Hematopoietic multipotent progenitor cell treated with erythropoietin and hydrocortisone succinate and interleukin-3 and kit ligand, for 4 days (in vitro differentiated cells): ENCODE results near the gene APBB3.

ENCODE experiments used
- DNase-seq: peaks from one replicate; pipeline ENCODE4 v3.0.0-alpha.2; 2015

The APBB3 gene

GRCh38 chr5:140550147-140551079 lies 14.0 kb downstream of the APBB3 start:
- no peak for DNase-seq

DNA sequence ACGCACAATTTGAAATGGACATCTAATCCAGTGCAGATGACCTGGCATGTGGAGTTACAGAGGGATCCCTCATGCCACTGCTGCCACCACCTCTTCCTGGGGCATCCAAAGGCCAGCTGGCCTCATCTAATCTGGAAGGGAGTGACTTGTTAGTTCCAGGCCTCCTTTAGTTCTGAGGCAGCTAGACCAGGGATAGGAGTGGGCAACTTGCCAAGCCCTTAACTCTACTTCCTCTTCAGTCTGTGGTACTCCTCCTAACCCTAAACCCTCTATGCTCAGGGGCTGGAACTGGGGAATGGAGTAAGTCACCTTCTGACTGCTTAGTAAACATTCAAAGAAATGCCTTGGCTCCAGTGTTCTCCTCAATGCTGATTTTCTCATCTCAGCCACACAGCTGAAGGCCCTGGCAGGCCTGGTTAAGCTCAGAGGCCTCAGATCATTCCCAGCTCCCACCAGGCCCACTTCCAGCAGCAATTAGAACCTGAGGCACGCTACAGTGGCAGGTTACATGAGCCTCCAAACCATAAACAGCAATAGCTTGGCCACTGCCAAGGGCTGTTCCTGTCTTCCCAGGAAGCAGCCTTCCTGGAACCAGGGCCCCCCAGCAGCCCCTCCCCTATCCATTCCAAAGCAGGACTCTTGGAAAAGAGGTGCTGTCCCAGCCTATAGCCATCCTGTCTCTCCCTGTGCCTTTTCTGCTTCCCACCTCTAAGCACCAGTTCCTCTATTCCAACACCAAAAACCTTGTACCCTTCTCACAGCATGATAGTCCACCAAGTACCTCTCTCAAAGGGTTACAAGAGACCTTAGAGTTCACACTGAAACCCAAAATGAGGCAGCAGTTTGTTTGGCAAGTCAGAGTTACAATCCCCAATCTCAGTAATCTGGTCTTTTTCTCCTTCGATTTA lies 14.9 kb downstream of the APBB3 start:
- DNase-seq, result peak; percentile 87

DNA sequence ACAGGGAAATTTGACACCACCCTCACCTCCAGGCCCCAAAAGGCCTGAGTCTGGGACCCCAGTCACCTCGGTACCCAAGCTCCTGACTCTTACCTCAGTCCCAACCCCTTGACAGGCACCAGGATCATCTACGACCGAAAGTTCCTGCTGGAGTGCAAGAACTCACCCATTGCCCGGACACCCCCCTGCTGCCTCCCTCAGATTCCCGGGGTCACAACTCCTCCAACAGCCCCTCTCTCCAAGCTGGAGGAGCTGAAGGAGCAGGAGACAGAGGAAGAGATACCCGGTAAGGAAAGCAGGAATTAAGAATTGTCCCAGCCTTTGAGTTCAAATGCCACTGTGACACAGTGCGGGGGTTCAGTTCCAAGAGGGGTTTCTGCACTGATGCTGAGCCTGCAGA lies 15.6 kb downstream of the APBB3 start:
- no peak for DNase-seq

GRCh38 chr5:140548300-140548688 lies 16.1 kb downstream of the APBB3 start:
- no peak for DNase-seq

DNA sequence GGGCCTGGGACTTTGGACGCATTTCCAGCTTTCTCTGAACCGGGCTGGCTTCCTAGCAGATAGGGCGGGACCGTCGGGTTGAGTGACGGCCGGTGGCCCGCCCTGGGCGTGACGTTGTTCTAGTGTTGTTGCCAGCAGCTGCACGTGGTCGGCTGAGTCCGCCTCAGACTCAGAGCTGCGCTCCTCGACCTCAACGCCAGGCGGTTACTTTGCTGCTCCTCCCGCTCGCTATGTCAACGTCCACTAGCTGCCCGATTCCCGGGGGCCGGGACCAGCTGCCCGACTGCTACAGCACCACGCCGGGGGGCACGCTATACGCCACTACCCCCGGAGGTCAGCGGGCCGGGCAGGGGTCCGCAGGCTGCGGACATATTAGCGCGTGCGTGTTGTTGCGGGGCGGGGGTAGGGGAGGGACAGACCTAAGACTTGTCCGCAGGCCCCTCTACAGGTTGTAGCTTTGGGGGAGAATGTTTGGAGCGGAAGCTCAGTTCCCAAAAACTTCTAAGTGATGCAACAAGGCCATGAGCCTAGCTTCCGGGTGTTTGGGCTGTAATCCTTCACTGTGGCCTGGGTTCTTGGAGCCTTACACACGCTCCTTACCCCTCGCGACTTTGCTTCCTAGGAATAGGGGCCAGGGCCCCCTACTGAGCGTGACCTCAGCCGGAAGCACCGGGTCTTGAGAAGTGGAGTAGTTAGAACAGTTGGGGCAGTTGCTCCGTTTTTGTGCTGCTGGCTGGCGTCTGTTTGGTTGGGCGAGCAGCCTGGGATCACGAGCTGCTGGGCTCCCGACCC lies 16.7 kb downstream of the APBB3 start, which contains the start of gene EIF4EBP3:
Gene EIF4EBP3, plus strand, starts transcription at position 155 of the 792 bp plus-strand sequence. Its CDS starts 76 bp downstream, at position 231.
- DNase-seq, result peak; percentile 96

GRCh38 chr5:140546851-140547507 lies 17.4 kb downstream of the APBB3 start:
- DNase-seq, result no peak

DNA sequence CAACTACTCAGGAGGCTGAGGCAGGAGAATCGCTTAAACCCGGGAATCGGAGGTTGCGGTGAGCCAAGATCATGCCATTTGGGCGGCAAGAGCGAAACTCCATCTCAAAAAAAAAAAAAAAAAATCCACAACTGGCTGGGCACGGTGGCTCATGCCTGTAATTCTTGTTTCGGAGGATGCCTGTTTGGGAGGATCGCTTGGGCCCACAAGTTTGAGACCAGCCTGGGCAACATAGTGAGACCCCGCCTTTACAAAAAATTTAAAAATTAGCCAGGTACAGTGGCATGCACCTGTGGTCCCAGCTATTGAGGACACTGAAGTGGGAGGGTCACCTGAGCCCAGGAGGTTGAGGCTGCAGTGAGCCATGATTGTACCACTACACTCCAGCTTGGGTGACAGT lies 18.8 kb downstream of the APBB3 start:
- DNase-seq, result no peak

GRCh38 chr5:140544986-140545385 lies 19.4 kb downstream of the APBB3 start:
- no peak for DNase-seq

- no peak for DNase-seq
Observed at GRCh38 chr5:140542972-140543371, 21.4 kb downstream of the APBB3 start.

DNA sequence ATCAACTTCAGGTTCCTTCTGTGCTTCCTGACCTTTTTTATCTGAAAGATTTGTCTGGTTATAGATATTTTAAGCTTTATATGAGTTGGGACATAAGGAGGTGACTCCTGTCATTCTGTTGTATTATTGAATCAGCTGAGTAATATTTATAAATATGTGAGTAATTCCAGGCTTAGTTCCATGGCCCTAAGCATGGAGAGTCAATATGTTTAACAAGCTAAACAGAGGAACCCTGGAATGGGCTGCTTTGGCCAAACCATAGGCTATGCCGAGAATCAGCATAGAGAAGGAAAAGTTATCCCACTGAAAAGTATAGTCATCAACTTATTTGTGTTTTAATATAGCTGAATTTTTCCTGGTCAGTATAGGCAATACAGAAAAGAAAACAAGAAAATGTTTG lies 24.2 kb downstream of the APBB3 start:
- no peak for DNase-seq

DNA sequence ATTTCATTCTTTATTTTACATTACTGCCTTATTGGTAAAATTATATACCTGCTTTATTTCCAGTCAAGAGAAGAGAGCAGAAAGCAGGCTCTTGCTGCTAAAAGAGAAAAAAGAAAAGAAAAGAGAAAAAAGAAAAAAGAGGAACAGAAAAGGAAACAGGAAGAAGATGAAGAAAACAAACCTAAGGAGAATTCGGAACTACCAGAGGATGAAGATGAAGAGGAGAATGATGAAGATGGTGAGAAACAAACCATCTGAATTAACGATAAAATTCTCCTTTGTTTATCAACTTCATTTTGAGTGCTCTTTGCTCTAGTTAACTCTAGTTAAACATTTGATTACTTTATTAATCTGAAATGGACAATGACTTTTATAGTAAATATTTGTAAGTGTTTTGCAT lies 40.4 kb downstream of the APBB3 start:
- DNase-seq, result no peak

DNA sequence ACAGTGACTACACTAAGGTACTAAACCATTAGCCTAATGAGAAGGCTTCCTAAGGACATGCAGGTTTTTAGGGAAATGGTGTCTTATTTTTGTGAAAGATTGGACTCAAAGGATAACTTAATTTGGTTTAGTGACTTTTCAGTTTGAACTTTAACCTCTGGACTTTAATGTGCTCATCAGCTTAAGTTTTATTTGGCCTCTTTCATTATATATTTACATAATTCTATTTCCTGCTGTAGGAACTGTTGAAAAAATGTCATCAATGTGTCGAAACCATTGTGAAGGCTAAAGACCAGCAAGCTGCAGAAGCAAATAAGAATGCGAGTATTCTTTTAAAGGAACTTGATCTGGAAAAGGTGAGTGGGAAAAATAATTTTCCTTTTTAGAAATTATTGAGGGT lies 51.3 kb downstream of the APBB3 start:
- DNase-seq, result no peak

GRCh38 chr5:140509898-140510297 lies 54.5 kb downstream of the APBB3 start:
- no peak for DNase-seq
